Neural progenitor cell (in vitro differentiated cells): ENCODE results near the gene KCNK17. TPM values are rescaled to one million over a fixed set of nuclear protein-coding genes. Genes with fewer than 3 reads are reported as not detected.

Experiments
- DNase-seq: peaks from one replicate; pipeline ENCODE4 v3.0.0-alpha.2; 2016; ENCODE audit warnings: low spot score
- H2AFZ ChIP-seq: fragments of 200-600 bp; sonication (generic); replicated peaks from 2 replicates; pipeline ENCODE4 v1.6.1; 2016; ENCODE audit warnings: antibody characterized with exemption
- H3F3A ChIP-seq: fragments of 200-600 bp; sonication (generic); 2 replicates; pipeline ENCODE4 v1.6.1; 2016; ENCODE audit warnings: antibody characterized with exemption, low read depth
- H3K27ac ChIP-seq: fragments of 200-600 bp; sonication (generic); 2 replicates; pipeline ENCODE4 v1.5.1; 2016; ENCODE audit warnings: mild to moderate bottlenecking
- H3K27me3 ChIP-seq: fragments of 200-600 bp; sonication (generic); 2 replicates; pipeline ENCODE4 v1.6.1; 2016; ENCODE audit warnings: mild to moderate bottlenecking, moderate library complexity
- H3K36me3 ChIP-seq: fragments of 200-600 bp; sonication (generic); 2 replicates; pipeline ENCODE4 v1.5.1; 2016
- H3K4me1 ChIP-seq: fragments of 200-600 bp; sonication (generic); 2 replicates; pipeline ENCODE4 v1.6.1; 2016; ENCODE audit warnings: mixed run types
- H3K4me2 ChIP-seq: fragments of 200-600 bp; sonication (generic); 2 replicates; pipeline ENCODE4 v1.6.1; 2016
- H3K4me3 ChIP-seq: fragments of 200-600 bp; sonication (generic); 2 replicates; pipeline ENCODE4 v1.5.1; 2016
- H3K79me2 ChIP-seq: fragments of 200-600 bp; sonication (generic); 2 replicates; pipeline ENCODE4 v1.6.1; 2016; ENCODE audit warnings: low read depth
- H3K9ac ChIP-seq: fragments of 200-600 bp; sonication (generic); 2 replicates; pipeline ENCODE4 v1.6.1; 2016
- H3K9me3 ChIP-seq: fragments of 200-600 bp; sonication (generic); 2 replicates; pipeline ENCODE4 v1.5.1; 2016; ENCODE audit warnings: low read depth
- H4K20me1 ChIP-seq: fragments of 200-600 bp; sonication (generic); 2 replicates; pipeline ENCODE4 v1.6.1; 2016; ENCODE audit warnings: low read depth
- H3K27ac Mint-ChIP-seq: 3 replicates; pipeline ENCODE4 v1.8.0; 2021; ENCODE audit warnings: mixed read lengths
- H3K27me3 Mint-ChIP-seq: 2 replicates; pipeline ENCODE4 v1.8.0; 2022; ENCODE audit warnings: low read depth, mild to moderate bottlenecking, inconsistent platforms, moderate library complexity, mixed read lengths; ENCODE audit not compliant: insufficient read depth
- H3K36me3 Mint-ChIP-seq: 3 replicates; pipeline ENCODE4 v1.8.0; 2021; ENCODE audit warnings: mixed read lengths
- H3K4me1 Mint-ChIP-seq: 3 replicates; pipeline ENCODE4 v1.8.0; 2021; ENCODE audit warnings: mixed read lengths
- H3K4me3 Mint-ChIP-seq: 3 replicates; pipeline ENCODE4 v1.8.0; 2021; ENCODE audit warnings: mild to moderate bottlenecking, moderate library complexity, mixed read lengths
- H3K9me3 Mint-ChIP-seq: 3 replicates; pipeline ENCODE4 v1.8.0; 2020; ENCODE audit warnings: mixed read lengths
- EZH2 ChIP-seq: fragments of 200-600 bp; sonication (generic); IDR thresholded peaks from 2 replicates; pipeline ENCODE4 v1.6.1; 2017; ENCODE audit warnings: antibody characterized with exemption, mild to moderate bottlenecking, moderate library complexity
- EZH2phosphoT487 ChIP-seq: fragments of 200-600 bp; sonication (generic); IDR thresholded peaks from 2 replicates; pipeline ENCODE4 v1.6.1; 2017; ENCODE audit warnings: antibody characterized with exemption
- total RNA-seq: library from RNA; depleted of rRNA; stranded (reverse); fragments of >200 nt; gene quantifications from 2 replicates; pipeline ENCODE4 v1.2.3, GENCODE V29; 2015; ENCODE audit warnings: low replicate concordance
- TF ChIP-seq, protein P1 (sequence below): fragments of 200-600 bp; sonication (generic); IDR thresholded peaks from 2 replicates; pipeline ENCODE4 v1.5.1; 2017; ENCODE audit warnings: antibody characterized with exemption, mild to moderate bottlenecking

The KCNK17 gene
- total RNA-seq, 1 donor from 2014 or later, result not detected

DNA sequence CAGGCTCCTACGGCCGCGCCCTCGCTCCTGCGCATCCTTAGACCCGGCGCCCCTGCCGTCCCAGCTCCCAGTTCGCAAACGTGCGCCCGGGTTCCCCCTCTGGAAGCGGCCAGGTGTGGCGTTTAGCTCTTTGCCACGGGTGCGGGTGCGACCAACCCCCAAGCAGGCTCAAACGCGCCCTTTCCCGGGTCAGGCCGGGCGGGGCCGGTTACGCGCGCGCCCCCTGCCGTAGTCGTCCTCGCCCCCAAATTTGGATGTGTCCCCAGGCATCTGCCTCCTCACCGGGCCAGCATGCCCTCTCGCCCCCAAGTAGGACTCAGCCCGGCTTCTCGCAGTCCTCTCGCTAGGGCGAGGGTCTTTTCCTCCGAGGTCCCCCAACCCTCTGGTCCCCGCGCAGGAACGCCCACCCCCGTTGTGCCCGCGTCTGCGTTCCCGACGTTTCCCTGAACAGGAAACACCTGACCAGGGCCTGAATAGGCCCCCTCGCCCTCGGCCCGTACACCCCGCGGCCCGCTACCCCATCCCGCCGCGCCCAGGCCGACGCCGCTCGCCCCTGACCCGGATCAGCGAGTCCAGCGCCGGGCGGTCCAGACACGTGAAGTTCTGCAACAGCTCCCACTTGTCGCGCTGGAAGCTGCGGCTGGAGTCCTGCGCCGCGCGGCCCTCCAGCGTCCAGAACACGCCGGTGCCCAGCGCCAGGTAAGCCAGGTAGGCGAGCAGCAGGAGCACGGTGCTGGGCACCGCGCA lies 520 bp downstream of the KCNK17 start:
- H3K9ac ChIP-seq, result no peak overlapping the region
- H3K4me1 Mint-ChIP-seq, result no peaks in the 10 kb centered on the region
- peak overlapping the region; percentile 61 for H3K4me3 ChIP-seq
- H3K4me2 ChIP-seq, result peak overlapping the region; percentile 95
- H2AFZ ChIP-seq, result peak overlapping the region; percentile 93
- peaks cover 60% of the 10 kb centered on the region for H3K27me3 Mint-ChIP-seq
- H3K9me3 Mint-ChIP-seq, result peaks cover 4% of the 10 kb centered on the region
- TF ChIP-seq EZH2phosphoT487, result peak; percentile 89
- peak; percentile 91 for TF ChIP-seq EZH2
- TF ChIP-seq, protein P1, sequence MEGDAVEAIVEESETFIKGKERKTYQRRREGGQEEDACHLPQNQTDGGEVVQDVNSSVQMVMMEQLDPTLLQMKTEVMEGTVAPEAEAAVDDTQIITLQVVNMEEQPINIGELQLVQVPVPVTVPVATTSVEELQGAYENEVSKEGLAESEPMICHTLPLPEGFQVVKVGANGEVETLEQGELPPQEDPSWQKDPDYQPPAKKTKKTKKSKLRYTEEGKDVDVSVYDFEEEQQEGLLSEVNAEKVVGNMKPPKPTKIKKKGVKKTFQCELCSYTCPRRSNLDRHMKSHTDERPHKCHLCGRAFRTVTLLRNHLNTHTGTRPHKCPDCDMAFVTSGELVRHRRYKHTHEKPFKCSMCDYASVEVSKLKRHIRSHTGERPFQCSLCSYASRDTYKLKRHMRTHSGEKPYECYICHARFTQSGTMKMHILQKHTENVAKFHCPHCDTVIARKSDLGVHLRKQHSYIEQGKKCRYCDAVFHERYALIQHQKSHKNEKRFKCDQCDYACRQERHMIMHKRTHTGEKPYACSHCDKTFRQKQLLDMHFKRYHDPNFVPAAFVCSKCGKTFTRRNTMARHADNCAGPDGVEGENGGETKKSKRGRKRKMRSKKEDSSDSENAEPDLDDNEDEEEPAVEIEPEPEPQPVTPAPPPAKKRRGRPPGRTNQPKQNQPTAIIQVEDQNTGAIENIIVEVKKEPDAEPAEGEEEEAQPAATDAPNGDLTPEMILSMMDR, result peak; percentile 32
- peaks cover 77% of the 10 kb centered on the region for H3K27me3 ChIP-seq
- H3K79me2 ChIP-seq, result no peaks in the 10 kb centered on the region
- no peak overlapping the region for H3K27ac Mint-ChIP-seq
- no peaks in the 10 kb centered on the region for H3K9me3 ChIP-seq
- H3K36me3 ChIP-seq, result no peaks in the 10 kb centered on the region
- no peak overlapping the region for H3K27ac ChIP-seq
- H3F3A ChIP-seq, result no peaks in the 10 kb centered on the region
- H4K20me1 ChIP-seq, result peaks cover 5% of the 10 kb centered on the region
- H3K4me3 Mint-ChIP-seq, result peak overlapping the region; percentile 46
- H3K36me3 Mint-ChIP-seq, result no peaks in the 10 kb centered on the region
- peak; percentile 56 for DNase-seq
- H3K4me1 ChIP-seq, result peaks cover 3% of the 10 kb centered on the region

DNA sequence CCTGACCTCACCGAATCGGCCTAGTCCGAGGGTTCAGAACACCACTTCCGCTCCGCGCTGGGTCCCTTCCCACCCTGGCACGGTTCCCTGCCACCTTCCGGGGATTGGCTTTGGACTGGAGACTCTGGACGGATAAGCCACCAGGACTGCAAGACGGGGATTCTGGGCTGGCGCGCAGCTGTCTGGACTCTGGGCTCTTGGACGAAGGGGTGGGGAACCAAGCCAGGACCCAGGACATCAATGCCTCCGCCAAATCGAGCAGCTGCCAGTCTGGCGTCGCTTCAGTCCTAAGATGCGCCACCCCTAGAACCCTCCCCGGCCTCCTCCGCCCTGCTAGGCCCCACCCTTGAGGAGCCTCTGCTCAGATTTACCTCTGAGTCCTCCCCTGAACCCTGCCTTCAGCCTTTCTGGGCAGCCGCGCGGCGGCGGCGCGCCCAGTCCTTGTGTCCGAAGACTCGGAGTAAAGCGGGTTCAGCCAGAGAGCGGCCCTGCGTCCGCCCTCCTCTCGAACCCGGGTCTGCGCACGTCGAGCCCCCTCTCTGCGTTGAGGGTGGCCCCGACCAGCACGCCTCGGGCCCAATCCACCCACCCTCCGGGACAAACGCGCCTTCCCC lies 1.2 kb downstream of the KCNK17 start:
- H3K36me3 ChIP-seq, result no peaks in the 10 kb centered on the region
- no peaks in the 10 kb centered on the region for H3K79me2 ChIP-seq
- H3K36me3 Mint-ChIP-seq, result no peaks in the 10 kb centered on the region

DNA sequence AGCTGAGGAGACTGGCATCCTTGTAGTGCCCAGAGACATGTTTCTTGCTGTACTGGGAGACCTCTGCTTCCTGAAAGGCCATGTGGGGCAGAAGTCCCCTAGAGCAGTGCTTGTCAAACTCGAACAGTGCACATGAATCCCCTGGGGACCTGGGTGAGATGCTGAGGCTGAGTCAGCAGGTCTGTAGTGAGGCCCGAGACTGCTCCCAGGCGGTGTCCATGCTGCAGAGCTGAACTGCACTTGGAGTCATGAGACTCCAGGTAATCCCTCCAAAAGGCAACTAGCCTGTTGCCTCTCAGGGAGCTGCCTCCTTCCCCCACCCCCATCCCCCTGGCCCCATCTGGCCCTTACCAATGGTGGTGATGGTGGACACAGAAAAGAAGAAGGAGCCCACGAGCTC lies 3.7 kb downstream of the KCNK17 start:
- Histone ChIP-seq H3K9ac (no peak overlapping the region), H3K4me3 (no peak overlapping the region), H3K36me3 (no peaks in the 10 kb centered on the region), H3K4me2 (no peak overlapping the region), H3K4me1 (peaks cover 3% of the 10 kb centered on the region), H3K27ac (no peak overlapping the region), H3K9me3 (no peaks in the 10 kb centered on the region), H2AFZ (peak overlapping the region; percentile 61), H3K79me2 (no peaks in the 10 kb centered on the region), H3F3A (no peaks in the 10 kb centered on the region), H3K27me3 (peaks cover 52% of the 10 kb centered on the region), H4K20me1 (peaks cover 5% of the 10 kb centered on the region)
- Mint-ChIP-seq H3K27me3 (peaks cover 46% of the 10 kb centered on the region), H3K4me1 (no peaks in the 10 kb centered on the region), H3K36me3 (no peaks in the 10 kb centered on the region), H3K9me3 (no peaks in the 10 kb centered on the region), H3K27ac (no peak overlapping the region), H3K4me3 (no peak overlapping the region)
- no peak for DNase-seq
- no peak for TF ChIP-seq EZH2
- TF ChIP-seq EZH2phosphoT487, result no peak
- TF ChIP-seq, protein P1, result no peak

More for the DNA sequence above, 1.2 kb downstream of the KCNK17 start:
- H3K4me1 Mint-ChIP-seq, result no peaks in the 10 kb centered on the region
- H3K27me3 ChIP-seq, result peaks cover 75% of the 10 kb centered on the region
- H3K9me3 ChIP-seq, result no peaks in the 10 kb centered on the region
- H3K4me1 ChIP-seq, result peaks cover 3% of the 10 kb centered on the region
- H3K27me3 Mint-ChIP-seq, result peaks cover 58% of the 10 kb centered on the region
- TF ChIP-seq EZH2phosphoT487 (no peak), EZH2 (no peak)
- TF ChIP-seq, protein P1, result no peak
- no peak overlapping the region for H3K9ac ChIP-seq
- H3K4me3 ChIP-seq, result peak overlapping the region; percentile 61
- no peak for DNase-seq
- peaks cover 5% of the 10 kb centered on the region for H4K20me1 ChIP-seq
- no peak overlapping the region for H3K27ac ChIP-seq
- H3K27ac Mint-ChIP-seq, result no peak overlapping the region
- H3K4me3 Mint-ChIP-seq, result peak overlapping the region; percentile 35
- H3F3A ChIP-seq, result no peaks in the 10 kb centered on the region
- H3K9me3 Mint-ChIP-seq, result peaks cover 4% of the 10 kb centered on the region
- H3K4me2 ChIP-seq, result peak overlapping the region; percentile 95
- peak overlapping the region; percentile 93 for H2AFZ ChIP-seq
